ENCODE measurements around the gene SLC2A5. TPM values are rescaled to one million over a fixed set of nuclear protein-coding genes. Genes with fewer than 3 reads are reported as not detected.
"Not testable (repeated sequence)": the region's sequence is repeated elsewhere in the genome, so short reads cannot be mapped to it uniquely, and the experiment has no call there.

The SLC2A5 gene
- total RNA-seq, 3 donors from 2014 or later, result 2.3 to 2.8 (median 2.7) TPM

GRCh38 chr1:9097947-9098705 lies 28.7 kb upstream of the SLC2A5 start:
- DNase-seq (ENCODE audit: low spot score in 2 of 2), result no peak
- no peak overlapping the region for H3K4me3 ChIP-seq
- no peak overlapping the region for H3K27ac ChIP-seq
- H3K27me3 ChIP-seq, result no peaks in the 10 kb centered on the region
- no peaks in the 10 kb centered on the region for H3K36me3 ChIP-seq
- intact Hi-C loops (cut with DNase I; ENCODE audit: low total_unique reads), result no loop called here
- H3K4me1 ChIP-seq, result no peaks in the 10 kb centered on the region
- no peak for TF ChIP-seq POLR2A (IDR thresholded peaks at IDR 0.05)
- no peak for TF ChIP-seq CTCF (IDR thresholded peaks at IDR 0.05)
- TF ChIP-seq POLR2AphosphoS5 (IDR thresholded peaks at IDR 0.05), result no peak
- no peaks in the 10 kb centered on the region for H3K9me3 ChIP-seq

- H3K36me3 ChIP-seq, result no peaks in the 10 kb centered on the region
- no peak for DNase-seq (ENCODE audit: low spot score in 2 of 2)
- no peak overlapping the region for H3K27ac ChIP-seq
- H3K4me1 ChIP-seq, result no peaks in the 10 kb centered on the region
- intact Hi-C loops (cut with DNase I; ENCODE audit: low total_unique reads), result no loop called here
- no peak for TF ChIP-seq POLR2A (IDR thresholded peaks at IDR 0.05)
- no peak for TF ChIP-seq CTCF (IDR thresholded peaks at IDR 0.05)
- TF ChIP-seq POLR2AphosphoS5 (IDR thresholded peaks at IDR 0.05), result no peak
- no peak overlapping the region for H3K4me3 ChIP-seq
- no peaks in the 10 kb centered on the region for H3K27me3 ChIP-seq
- no peaks in the 10 kb centered on the region for H3K9me3 ChIP-seq
These were observed 26.4 kb upstream of the SLC2A5 start for GRCh38 chr1:9095818-9096217.

DNA sequence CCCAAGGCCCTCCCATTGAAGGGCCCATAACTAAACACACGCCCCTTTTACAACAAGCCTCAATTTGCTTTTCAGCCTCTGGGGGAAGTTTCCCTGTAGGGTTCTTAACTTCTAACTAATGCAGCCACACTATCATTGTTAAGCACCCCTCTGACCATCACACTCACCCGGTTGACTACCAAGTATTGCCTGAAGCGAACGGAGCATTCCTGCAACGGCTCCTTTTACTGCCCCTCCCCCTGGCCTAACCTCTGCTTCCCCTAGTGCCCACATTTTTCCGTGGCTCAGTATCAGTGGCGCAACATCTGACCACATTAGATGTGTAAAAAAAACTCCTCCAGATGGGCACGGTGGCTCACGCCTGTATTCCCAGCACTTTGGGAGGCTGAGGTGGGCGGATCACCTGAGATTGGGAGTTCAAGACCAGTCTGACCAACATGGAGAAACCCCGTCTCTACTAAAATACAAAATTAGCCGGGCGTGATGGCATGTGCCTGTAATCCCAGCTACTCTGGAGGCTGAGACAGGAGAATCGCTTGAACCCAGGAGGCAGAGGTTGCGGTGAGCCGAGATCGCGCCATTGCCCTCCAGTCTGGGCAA lies 24.7 kb upstream of the SLC2A5 start:
- H3K27ac ChIP-seq; H3K27me3 ChIP-seq; DNase-seq (ENCODE audit: low spot score in 2 of 2); H3K4me1 ChIP-seq; intact Hi-C loops (cut with DNase I; ENCODE audit: low total_unique reads); H3K36me3 ChIP-seq; H3K9me3 ChIP-seq; H3K4me3 ChIP-seq: not testable (repeated sequence)

- intact Hi-C loops (cut with DNase I; ENCODE audit: low total_unique reads), result no loop called here
- TF ChIP-seq POLR2AphosphoS5 (IDR thresholded peaks at IDR 0.05), result no peak
- TF ChIP-seq CTCF (IDR thresholded peaks at IDR 0.05), result no peak
- TF ChIP-seq POLR2A (IDR thresholded peaks at IDR 0.05), result no peak
- H3K4me1 ChIP-seq, result no peaks in the 10 kb centered on the region
- H3K27me3 ChIP-seq, result no peaks in the 10 kb centered on the region
- no peak overlapping the region for H3K4me3 ChIP-seq
- H3K9me3 ChIP-seq, result no peaks in the 10 kb centered on the region
- H3K36me3 ChIP-seq, result no peaks in the 10 kb centered on the region
- DNase-seq (ENCODE audit: low spot score in 2 of 2), result no peak
- H3K27ac ChIP-seq, result no peak overlapping the region
These were observed 24.1 kb upstream of the SLC2A5 start for GRCh38 chr1:9093581-9093980.

GRCh38 chr1:9093091-9093490 lies 23.7 kb upstream of the SLC2A5 start:
- Histone ChIP-seq H3K27me3 (no peaks in the 10 kb centered on the region), H3K36me3 (no peaks in the 10 kb centered on the region), H3K27ac (no peak overlapping the region), H3K4me1 (no peaks in the 10 kb centered on the region), H3K9me3 (no peaks in the 10 kb centered on the region), H3K4me3 (no peak overlapping the region)
- TF ChIP-seq POLR2AphosphoS5 (IDR thresholded peaks at IDR 0.05), result no peak
- TF ChIP-seq POLR2A (IDR thresholded peaks at IDR 0.05), result no peak
- TF ChIP-seq CTCF (IDR thresholded peaks at IDR 0.05), result no peak
- DNase-seq (ENCODE audit: low spot score in 2 of 2), result no peak
- intact Hi-C loops (cut with DNase I; ENCODE audit: low total_unique reads), result no loop called here
